ENCODE measurements around the gene TRAFD1.

- TF ChIP-seq CTCF (IDR thresholded peaks at IDR 0.05 in 4 of 5, conservative IDR thresholded peaks at IDR 0.05 in 1 of 5), result no peak
- TF ChIP-seq POLR2A (IDR thresholded peaks at IDR 0.05), result no peak
These were observed 57.1 kb downstream of the TRAFD1 start for GRCh38 chr12:112182499-112182898.
